ENCODE measurements around the gene ITGB1BP2. TPM values are rescaled to one million over a fixed set of nuclear protein-coding genes. Genes with fewer than 3 reads are reported as not detected.
"Not testable (repeated sequence)": the region's sequence is repeated elsewhere in the genome, so short reads cannot be mapped to it uniquely, and the experiment has no call there.

Gene ITGB1BP2
- total and polyA plus RNA-seq, 2 of the 8 experiments (the other 6 are each of a cell fraction or from before 2014, with no cell fraction given) = 2.9 to 5.2 TPM

DNA sequence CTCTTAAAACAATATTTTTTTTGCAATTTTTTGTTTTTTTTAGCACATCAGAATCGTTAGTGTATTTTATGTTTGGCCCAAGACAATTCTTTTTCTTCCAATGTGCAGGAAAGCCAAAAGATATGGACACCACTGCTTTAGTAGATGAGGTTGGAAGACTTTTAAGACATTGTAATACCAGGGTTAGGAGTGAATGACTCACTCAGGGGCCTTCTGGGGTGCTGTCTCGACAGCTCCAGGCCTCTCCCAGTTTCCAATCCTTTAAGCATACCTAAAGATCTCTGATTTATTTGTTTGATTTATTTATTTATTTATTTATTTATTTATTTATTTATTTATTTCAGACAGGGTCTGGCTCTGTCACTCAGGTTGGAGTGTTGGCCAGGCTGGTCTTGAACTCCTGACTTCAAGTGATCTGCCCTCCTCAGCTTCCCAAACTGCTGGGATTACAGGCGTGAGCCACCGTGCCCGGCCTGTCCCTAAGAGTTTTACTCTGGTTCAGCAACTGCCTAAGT, 47.7 kb downstream of the ITGB1BP2 start:
- 86% methylated on average over 2 of the region's 5 CpGs; no CpG with 5 or more reads in 1 of the 2 experiments for WGBS, 2 experiments (ENCODE audit: extremely low coverage in 1 of 2, insufficient coverage in 1 of 2, insufficient read length in 1 of 2, insufficient replicate concordance in 2 of 2, low coverage in 1 of 2, low lambda C conversion rate in 2 of 2, missing lambda C conversion rate in 1 of 2)
- H2BK20ac ChIP-seq (ENCODE audit: low read length); H4K91ac ChIP-seq (replicated peaks; ENCODE audit: insufficient read length, low read length); H3K4me3 ChIP-seq (ENCODE audit: extremely low read depth in 1 of 4, insufficient read depth in 2 of 4, low read depth in 3 of 4, low read length in 4 of 4); H3K9ac ChIP-seq (replicated peaks in 1 of 4; ENCODE audit: extremely low read depth in 1 of 4, low read depth in 3 of 4, low read length in 3 of 4); H2BK15ac ChIP-seq (ENCODE audit: low read length); H2BK5ac ChIP-seq (ENCODE audit: low read depth, low read length); H3K4me2 ChIP-seq (ENCODE audit: insufficient read depth in 1 of 2, low read depth in 2 of 2, low read length in 2 of 2); DNase-seq (ENCODE audit: low read depth in 1 of 2, low spot score in 2 of 2); H3K14ac ChIP-seq (ENCODE audit: insufficient read length); H3K56ac ChIP-seq (replicated peaks; ENCODE audit: insufficient read length, low read depth, low read length); H4K5ac ChIP-seq (ENCODE audit: insufficient read length, low read depth, low read length); H3K9me3 ChIP-seq (ENCODE audit: insufficient read depth in 2 of 2, low read depth in 1 of 2, low read length in 1 of 2); H2AFZ ChIP-seq (ENCODE audit: low read length); H3K27me3 ChIP-seq (replicated peaks in 1 of 4; ENCODE audit: control insufficient read depth in 3 of 4, extremely low read depth in 1 of 4, insufficient read depth in 3 of 4, low read length in 3 of 4); H3K18ac ChIP-seq (ENCODE audit: extremely low read depth, low read length); H4K20me1 ChIP-seq (replicated peaks in 1 of 2; ENCODE audit: control insufficient read depth in 1 of 2, insufficient read depth in 2 of 2, low read length in 2 of 2); H3K4me1 ChIP-seq (replicated peaks in 1 of 4; ENCODE audit: control insufficient read depth in 3 of 4, insufficient read depth in 4 of 4, low read length in 3 of 4); H3K27ac ChIP-seq (ENCODE audit: low read depth, low read length); H3K23me2 ChIP-seq (ENCODE audit: low read depth, low read length); H3K23ac ChIP-seq (ENCODE audit: insufficient read length); H3K79me2 ChIP-seq (ENCODE audit: control insufficient read depth in 1 of 2, insufficient read depth in 2 of 2, low read length in 2 of 2); H2AK5ac ChIP-seq (ENCODE audit: low read depth, low read length); CTCF ChIA-PET (ENCODE audit: partially characterized antibody); H3K4ac ChIP-seq (replicated peaks; ENCODE audit: insufficient read length, low read depth, low read length); H3K79me1 ChIP-seq (ENCODE audit: low read depth, low read length); H2BK120ac ChIP-seq (replicated peaks; ENCODE audit: low read depth, low read length); H3K36me3 ChIP-seq (ENCODE audit: control insufficient read depth in 2 of 4, insufficient read depth in 4 of 4, low read length in 3 of 4); H2BK12ac ChIP-seq (ENCODE audit: low read depth, low read length); H4K8ac ChIP-seq (ENCODE audit: extremely low read depth, insufficient read depth, low read length); FAIRE-seq: not testable (repeated sequence)
- POLR2A ChIA-PET (ENCODE audit: partially characterized antibody) = interaction anchor here (1.2 kb wide), 1 partner anchor 26 kb away, joined by 4 read pairs; no protein-coding TSS in a partner anchor

DNA sequence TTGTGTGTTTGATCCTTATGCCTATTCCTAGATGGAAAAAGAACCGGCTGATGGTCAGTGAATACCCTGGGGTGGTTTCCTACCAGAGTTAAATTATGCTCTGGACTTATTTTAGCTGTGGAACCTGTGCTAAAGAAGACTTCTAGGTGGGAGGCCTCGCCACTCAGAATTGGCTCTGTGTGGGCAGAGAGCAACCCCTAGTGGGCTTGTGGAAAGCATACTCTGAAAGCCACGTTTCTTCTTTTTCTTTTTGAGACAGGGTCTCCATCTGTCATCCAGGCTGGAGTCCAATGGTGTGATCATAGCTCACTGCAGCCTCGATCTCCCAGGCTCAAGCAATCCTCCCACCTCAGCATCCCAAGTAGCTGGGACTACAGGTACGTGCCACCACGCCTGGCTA, 48.3 kb downstream of the ITGB1BP2 start:
- H3K23ac ChIP-seq (ENCODE audit: insufficient read length); H3K9ac ChIP-seq (replicated peaks in 1 of 4; ENCODE audit: extremely low read depth in 1 of 4, low read depth in 3 of 4, low read length in 3 of 4); H2BK120ac ChIP-seq (replicated peaks; ENCODE audit: low read depth, low read length); H2AK5ac ChIP-seq (ENCODE audit: low read depth, low read length); H2AFZ ChIP-seq (ENCODE audit: low read length); H3K4ac ChIP-seq (replicated peaks; ENCODE audit: insufficient read length, low read depth, low read length); H4K8ac ChIP-seq (ENCODE audit: extremely low read depth, insufficient read depth, low read length); H3K9me3 ChIP-seq (ENCODE audit: insufficient read depth in 2 of 2, low read depth in 1 of 2, low read length in 1 of 2); H2BK5ac ChIP-seq (ENCODE audit: low read depth, low read length); H4K5ac ChIP-seq (ENCODE audit: insufficient read length, low read depth, low read length); POLR2A ChIA-PET (ENCODE audit: partially characterized antibody); H3K4me3 ChIP-seq (ENCODE audit: extremely low read depth in 1 of 4, insufficient read depth in 2 of 4, low read depth in 3 of 4, low read length in 4 of 4); H2BK15ac ChIP-seq (ENCODE audit: low read length); DNase-seq (ENCODE audit: low read depth in 1 of 2, low spot score in 2 of 2); H3K14ac ChIP-seq (ENCODE audit: insufficient read length); H3K79me1 ChIP-seq (ENCODE audit: low read depth, low read length); H2BK20ac ChIP-seq (ENCODE audit: low read length); FAIRE-seq; H3K18ac ChIP-seq (ENCODE audit: extremely low read depth, low read length); H3K27ac ChIP-seq (ENCODE audit: low read depth, low read length); H4K91ac ChIP-seq (replicated peaks; ENCODE audit: insufficient read length, low read length); H3K56ac ChIP-seq (replicated peaks; ENCODE audit: insufficient read length, low read depth, low read length); H3K27me3 ChIP-seq (replicated peaks in 1 of 4; ENCODE audit: control insufficient read depth in 3 of 4, extremely low read depth in 1 of 4, insufficient read depth in 3 of 4, low read length in 3 of 4); H2BK12ac ChIP-seq (ENCODE audit: low read depth, low read length); H3K4me2 ChIP-seq (ENCODE audit: insufficient read depth in 1 of 2, low read depth in 2 of 2, low read length in 2 of 2); H4K20me1 ChIP-seq (replicated peaks in 1 of 2; ENCODE audit: control insufficient read depth in 1 of 2, insufficient read depth in 2 of 2, low read length in 2 of 2); H3K79me2 ChIP-seq (ENCODE audit: control insufficient read depth in 1 of 2, insufficient read depth in 2 of 2, low read length in 2 of 2); H3K36me3 ChIP-seq (ENCODE audit: control insufficient read depth in 2 of 4, insufficient read depth in 4 of 4, low read length in 3 of 4); H3K23me2 ChIP-seq (ENCODE audit: low read depth, low read length); H3K4me1 ChIP-seq (replicated peaks in 1 of 4; ENCODE audit: control insufficient read depth in 3 of 4, insufficient read depth in 4 of 4, low read length in 3 of 4): not testable (repeated sequence)
- CTCF ChIA-PET (ENCODE audit: partially characterized antibody) = interaction anchor here (0.6 kb wide), 1 partner anchor 9 kb away, joined by 3 read pairs; no protein-coding TSS in a partner anchor
- WGBS, 2 experiments (ENCODE audit: extremely low coverage in 1 of 2, insufficient coverage in 1 of 2, insufficient read length in 1 of 2, insufficient replicate concordance in 2 of 2, low coverage in 1 of 2, low lambda C conversion rate in 2 of 2, missing lambda C conversion rate in 1 of 2) = no CpG with 5 or more reads among the region's 6 CpGs
